ENCODE results near the gene CYP4F22.
"Not testable (repeated sequence)": the region's sequence is repeated elsewhere in the genome, so short reads cannot be mapped to it uniquely, and the experiment has no call there.

CYP4F22 gene

GRCh38 chr19:15576526-15577156 lies 68.3 kb downstream of the CYP4F22 start:
- no peak for DNase-seq (ENCODE audit: low read depth)

GRCh38 chr19:15577184-15577771 lies 69.0 kb downstream of the CYP4F22 start:
- DNase-seq (ENCODE audit: low read depth) = no peak

GRCh38 chr19:15583346-15583745 lies 75.0 kb downstream of the CYP4F22 start:
- no peak for DNase-seq (ENCODE audit: low read depth)

- DNase-seq (ENCODE audit: low read depth) = no peak
Measured at GRCh38 chr19:15584095-15584494, 75.8 kb downstream of the CYP4F22 start.

GRCh38 chr19:15584541-15585115 lies 76.3 kb downstream of the CYP4F22 start:
- DNase-seq (ENCODE audit: low read depth) = no peak

- DNase-seq (ENCODE audit: low read depth) = no peak
Measured at GRCh38 chr19:15587663-15588062, 79.3 kb downstream of the CYP4F22 start.

GRCh38 chr19:15588265-15588664 lies 79.9 kb downstream of the CYP4F22 start:
- DNase-seq (ENCODE audit: low read depth) = no peak

GRCh38 chr19:15589760-15590451 lies 81.6 kb downstream of the CYP4F22 start:
- no peak for DNase-seq (ENCODE audit: low read depth)

GRCh38 chr19:15591796-15592195 lies 83.5 kb downstream of the CYP4F22 start:
- no peak for DNase-seq (ENCODE audit: low read depth)

- DNase-seq (ENCODE audit: low read depth) = not testable (repeated sequence)
Measured at GRCh38 chr19:15592506-15592905, 84.2 kb downstream of the CYP4F22 start.

GRCh38 chr19:15593766-15594165 lies 85.4 kb downstream of the CYP4F22 start:
- DNase-seq (ENCODE audit: low read depth) = not testable (repeated sequence)

- DNase-seq (ENCODE audit: low read depth) = no peak
Measured at GRCh38 chr19:15595069-15595468, 86.7 kb downstream of the CYP4F22 start.

Data from HS-5 (cell line).